Measurements from ENCODE around the gene PARVB. TPM values are rescaled to one million over a fixed set of nuclear protein-coding genes. Genes with fewer than 3 reads are reported as not detected.

PARVB gene
- total RNA-seq, 5 donors from 2014 or later (not counting 1 experiment from before 2014, with no cell fraction given) = 5.9 to 13.8 (median 8.2) TPM

DNA sequence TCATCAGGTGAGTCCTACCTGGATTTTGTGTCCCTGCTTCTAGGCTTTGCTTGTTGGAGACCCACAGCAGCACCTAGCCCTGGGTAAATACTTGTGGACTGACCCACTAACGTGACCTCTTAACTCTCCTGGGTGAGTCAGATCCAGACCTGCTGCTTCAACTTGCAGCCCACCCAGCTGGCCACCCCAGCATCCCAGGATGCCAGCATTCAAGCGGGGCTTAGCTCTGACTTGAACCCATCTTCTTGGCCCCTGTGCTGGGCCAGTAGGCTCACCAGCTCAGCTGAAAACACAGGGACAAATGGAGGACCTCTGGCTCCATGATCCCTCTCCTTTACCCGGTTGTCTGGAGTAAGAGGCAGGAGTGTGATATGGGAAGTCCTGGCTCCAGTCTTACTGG, 190.1 kb downstream of the PARVB start:
- H3K27ac ChIP-seq (ENCODE audit: low read length) = no peak overlapping the region
- ChIA-PET POLR2A (no interaction called here), CTCF (no interaction called here)
- peaks cover 14% of the 10 kb centered on the region for H3K36me3 Mint-ChIP-seq
- no peak overlapping the region for H3K27ac Mint-ChIP-seq
- H3K27me3 Mint-ChIP-seq = no peaks in the 10 kb centered on the region
- WGBS (ENCODE audit: insufficient coverage) = 92% methylated on average over 3 of the region's 3 CpGs
- no peak overlapping the region for H3K4me3 Mint-ChIP-seq
- peaks cover 0 to under 1% of the 10 kb centered on the region in 2 experiments for H3K27me3 ChIP-seq (replicated peaks in 1 of 2; ENCODE audit: control insufficient read depth in 2 of 2, extremely low read depth in 1 of 2, insufficient read depth in 2 of 2, low read length in 1 of 2)
- ATAC-seq (replicated peaks in 1 of 4) (no peak), DNase-seq (no peak)
- H3K9me3 Mint-ChIP-seq = peaks cover 0 to 11% (median 9%) of the 10 kb centered on the region in 3 donors
- H3K4me1 Mint-ChIP-seq = peaks cover 0 to 3% (median 0%) of the 10 kb centered on the region in 3 donors
- H3K4me1 ChIP-seq (ENCODE audit: control insufficient read depth in 1 of 2, extremely low read depth in 1 of 2, insufficient read depth in 2 of 2, low read length in 2 of 2) = no peaks in the 10 kb centered on the region
- H3K9me3 ChIP-seq = no peaks in the 10 kb centered on the region
- no peaks in the 10 kb centered on the region for H3K36me3 ChIP-seq (ENCODE audit: control insufficient read depth in 2 of 2, extremely low read depth in 1 of 2, insufficient read depth in 1 of 2, low read length in 1 of 2)
- H3K4me3 ChIP-seq (ENCODE audit: control insufficient read depth in 1 of 2, extremely low read depth in 1 of 2, low read length in 1 of 2) = no peak overlapping the region

GRCh38 chr22:44214764-44215163, 190.7 kb downstream of the PARVB start:
- H3K27ac ChIP-seq (ENCODE audit: low read length) = no peak overlapping the region

GRCh38 chr22:44215287-44215686, 191.2 kb downstream of the PARVB start:
- ATAC-seq (replicated peaks in 1 of 4) (no peak), DNase-seq (no peak)
- H3K27me3 ChIP-seq (replicated peaks in 1 of 2; ENCODE audit: control insufficient read depth in 2 of 2, extremely low read depth in 1 of 2, insufficient read depth in 2 of 2, low read length in 1 of 2) = peaks cover 0 to 5% of the 10 kb centered on the region in 2 experiments
- H3K36me3 ChIP-seq (ENCODE audit: control insufficient read depth in 2 of 2, extremely low read depth in 1 of 2, insufficient read depth in 1 of 2, low read length in 1 of 2) = no peaks in the 10 kb centered on the region
- Mint-ChIP-seq H3K27me3 (no peaks in the 10 kb centered on the region), H3K4me1 (no peaks in the 10 kb centered on the region), H3K4me3 (no peak overlapping the region), H3K9me3 (no peaks in the 10 kb centered on the region), H3K27ac (no peak overlapping the region), H3K36me3 (peaks cover 5% of the 10 kb centered on the region)
- ChIA-PET CTCF (no interaction called here), POLR2A (no interaction called here)
- H3K4me3 ChIP-seq (ENCODE audit: control insufficient read depth in 1 of 2, extremely low read depth in 1 of 2, low read length in 1 of 2) = no peak overlapping the region
- H3K4me1 ChIP-seq (ENCODE audit: control insufficient read depth in 1 of 2, extremely low read depth in 1 of 2, insufficient read depth in 2 of 2, low read length in 2 of 2) = no peaks in the 10 kb centered on the region
- H3K27ac ChIP-seq (ENCODE audit: low read length) = no peak overlapping the region
- WGBS (ENCODE audit: insufficient coverage) = 66% methylated on average over 3 of the region's 4 CpGs
- H3K9me3 ChIP-seq = no peaks in the 10 kb centered on the region

More at GRCh38 chr22:44214764-44215163, 190.7 kb downstream of the PARVB start:
- no peaks in the 10 kb centered on the region for H3K27me3 Mint-ChIP-seq
- H3K27me3 ChIP-seq (replicated peaks in 1 of 2; ENCODE audit: control insufficient read depth in 2 of 2, extremely low read depth in 1 of 2, insufficient read depth in 2 of 2, low read length in 1 of 2) = peaks cover 0 to 5% of the 10 kb centered on the region in 2 experiments
- DNase-seq (no peak), ATAC-seq (replicated peaks in 1 of 4) (no peak)
- H3K4me1 Mint-ChIP-seq = no peaks in the 10 kb centered on the region
- H3K4me1 ChIP-seq (ENCODE audit: control insufficient read depth in 1 of 2, extremely low read depth in 1 of 2, insufficient read depth in 2 of 2, low read length in 2 of 2) = no peaks in the 10 kb centered on the region
- peaks cover 10% of the 10 kb centered on the region for H3K36me3 Mint-ChIP-seq
- H3K9me3 Mint-ChIP-seq = peaks cover 0 to 5% (median 5%) of the 10 kb centered on the region in 3 donors
- WGBS (ENCODE audit: insufficient coverage) = 96% methylated on average over 4 of the region's 6 CpGs
- POLR2A ChIA-PET = no interaction called here
- H3K9me3 ChIP-seq = no peaks in the 10 kb centered on the region
- no peak overlapping the region for H3K27ac Mint-ChIP-seq
- no peak overlapping the region for H3K4me3 ChIP-seq (ENCODE audit: control insufficient read depth in 1 of 2, extremely low read depth in 1 of 2, low read length in 1 of 2)
- CTCF ChIA-PET = no interaction called here
- no peaks in the 10 kb centered on the region for H3K36me3 ChIP-seq (ENCODE audit: control insufficient read depth in 2 of 2, extremely low read depth in 1 of 2, insufficient read depth in 1 of 2, low read length in 1 of 2)
- no peak overlapping the region for H3K4me3 Mint-ChIP-seq

GRCh38 chr22:44217346-44217745, 193.2 kb downstream of the PARVB start:
- 97% methylated on average over 7 of the region's 7 CpGs for WGBS (ENCODE audit: insufficient coverage)
- ATAC-seq (replicated peaks in 1 of 4) = no peak
- Mint-ChIP-seq H3K4me3 (no peak overlapping the region), H3K27me3 (peaks cover 0 to 1% of the 10 kb centered on the region in 2 donors), H3K36me3 (no peaks in the 10 kb centered on the region), H3K9me3 (no peaks in the 10 kb centered on the region), H3K27ac (no peak overlapping the region), H3K4me1 (no peaks in the 10 kb centered on the region)
- Histone ChIP-seq H3K36me3 (ENCODE audit: control insufficient read depth in 2 of 2, extremely low read depth in 1 of 2, insufficient read depth in 1 of 2, low read length in 1 of 2) (no peaks in the 10 kb centered on the region), H3K9me3 (no peaks in the 10 kb centered on the region), H3K27me3 (replicated peaks in 1 of 2; ENCODE audit: control insufficient read depth in 2 of 2, extremely low read depth in 1 of 2, insufficient read depth in 2 of 2, low read length in 1 of 2) (peaks cover 0 to 5% of the 10 kb centered on the region in 2 experiments), H3K4me3 (ENCODE audit: control insufficient read depth in 1 of 2, extremely low read depth in 1 of 2, low read length in 1 of 2) (no peak overlapping the region), H3K4me1 (ENCODE audit: control insufficient read depth in 1 of 2, extremely low read depth in 1 of 2, insufficient read depth in 2 of 2, low read length in 2 of 2) (no peaks in the 10 kb centered on the region), H3K27ac (ENCODE audit: low read length) (no peak overlapping the region)
- ChIA-PET POLR2A (no interaction called here), CTCF (interaction anchor here in 1 of 2 donors (0.7 kb wide), 1 partner anchor 469 kb away, joined by 4 read pairs; no protein-coding TSS in a partner anchor)
- DNase-seq = no peak

DNA sequence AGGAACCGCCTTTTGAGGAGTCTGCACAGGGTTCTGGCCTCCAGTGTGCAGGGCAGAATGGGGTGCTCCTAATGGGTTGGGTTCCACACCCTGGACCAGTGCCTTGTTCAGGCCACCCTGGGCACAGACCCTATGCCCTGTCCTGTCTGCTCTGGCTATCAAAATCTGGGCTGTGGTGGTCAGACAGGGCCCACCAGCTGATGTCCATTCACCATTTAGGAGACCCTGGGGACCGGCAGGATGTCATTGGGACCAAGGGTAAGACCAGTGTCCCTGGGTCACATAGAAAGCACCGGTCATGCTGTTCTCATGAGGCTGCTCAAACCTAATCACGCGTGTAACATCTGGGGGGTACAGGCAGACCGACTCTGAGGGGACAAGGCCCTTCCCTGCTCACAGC, 194.0 kb downstream of the PARVB start:
- peaks cover 0 to 5% of the 10 kb centered on the region in 2 donors for H3K27me3 Mint-ChIP-seq
- Histone ChIP-seq H3K27ac (ENCODE audit: low read length) (no peak overlapping the region), H3K4me1 (ENCODE audit: control insufficient read depth in 1 of 2, extremely low read depth in 1 of 2, insufficient read depth in 2 of 2, low read length in 2 of 2) (no peaks in the 10 kb centered on the region), H3K27me3 (replicated peaks in 1 of 2; ENCODE audit: control insufficient read depth in 2 of 2, extremely low read depth in 1 of 2, insufficient read depth in 2 of 2, low read length in 1 of 2) (peaks cover 0 to 5% of the 10 kb centered on the region in 2 experiments), H3K4me3 (ENCODE audit: control insufficient read depth in 1 of 2, extremely low read depth in 1 of 2, low read length in 1 of 2) (no peak overlapping the region), H3K9me3 (no peaks in the 10 kb centered on the region), H3K36me3 (ENCODE audit: control insufficient read depth in 2 of 2, extremely low read depth in 1 of 2, insufficient read depth in 1 of 2, low read length in 1 of 2) (no peaks in the 10 kb centered on the region)
- ATAC-seq (replicated peaks in 1 of 4) (no peak), DNase-seq (no peak)
- no peak overlapping the region for H3K27ac Mint-ChIP-seq
- H3K9me3 Mint-ChIP-seq = no peaks in the 10 kb centered on the region
- ChIA-PET POLR2A (no interaction called here), CTCF (interaction anchor here in 1 of 2 donors (0.7 kb wide), 1 partner anchor 468 kb away, joined by 4 read pairs; no protein-coding TSS in a partner anchor)
- H3K4me1 Mint-ChIP-seq = no peaks in the 10 kb centered on the region
- H3K36me3 Mint-ChIP-seq = no peaks in the 10 kb centered on the region
- 81% methylated on average over 6 of the region's 6 CpGs for WGBS (ENCODE audit: insufficient coverage)
- H3K4me3 Mint-ChIP-seq = no peak overlapping the region

DNA sequence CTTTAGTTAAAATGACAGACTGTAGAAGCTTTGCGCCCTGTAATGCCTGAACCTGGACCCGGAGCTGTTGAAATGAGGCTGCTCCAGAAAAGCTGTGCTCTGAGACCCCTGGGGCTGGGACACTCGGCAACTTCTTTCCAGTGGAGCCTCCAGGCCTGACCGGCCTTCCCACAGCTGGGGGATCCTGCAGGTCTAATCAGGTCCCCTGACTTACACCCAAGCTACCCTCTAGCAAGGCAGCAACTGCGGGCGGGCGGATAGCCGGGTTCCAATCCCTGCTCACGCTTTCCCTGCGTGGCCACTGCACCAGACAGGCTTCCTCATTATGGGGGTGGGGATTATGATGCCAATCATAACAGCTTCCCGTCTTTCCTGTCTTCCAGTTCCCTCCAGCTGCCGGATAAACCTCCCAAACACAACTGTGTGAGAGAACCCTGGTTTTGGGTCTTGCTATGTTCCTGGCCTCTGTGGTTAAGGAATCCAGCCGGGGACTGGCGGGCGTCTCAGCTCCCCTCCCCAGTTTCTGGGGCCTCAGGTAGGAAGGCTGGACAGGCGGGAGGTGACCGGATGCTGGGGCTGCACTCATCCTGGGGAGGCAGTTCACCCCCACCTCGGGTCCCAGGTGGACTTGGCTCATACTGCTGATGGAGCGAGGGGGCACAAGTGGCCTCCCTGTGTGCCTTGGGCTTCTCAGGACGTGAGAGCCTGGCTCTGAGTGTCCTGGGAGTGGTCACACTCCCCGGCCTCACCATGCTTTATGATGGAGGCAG, 195.2 kb downstream of the PARVB start:
- WGBS (ENCODE audit: insufficient coverage) = 80% methylated on average over 13 of the region's 21 CpGs
- Mint-ChIP-seq H3K4me1 (no peaks in the 10 kb centered on the region), H3K36me3 (no peaks in the 10 kb centered on the region), H3K27ac (no peak overlapping the region), H3K9me3 (no peaks in the 10 kb centered on the region), H3K27me3 (peaks cover 3 to 5% of the 10 kb centered on the region in 2 donors), H3K4me3 (no peak overlapping the region)
- ChIA-PET POLR2A (no interaction called here), CTCF (no interaction called here)
- Histone ChIP-seq H3K4me3 (ENCODE audit: control insufficient read depth in 1 of 2, extremely low read depth in 1 of 2, low read length in 1 of 2) (no peak overlapping the region), H3K27me3 (replicated peaks in 1 of 2; ENCODE audit: control insufficient read depth in 2 of 2, extremely low read depth in 1 of 2, insufficient read depth in 2 of 2, low read length in 1 of 2) (peaks cover 0 to 5% of the 10 kb centered on the region in 2 experiments), H3K4me1 (ENCODE audit: control insufficient read depth in 1 of 2, extremely low read depth in 1 of 2, insufficient read depth in 2 of 2, low read length in 2 of 2) (no peaks in the 10 kb centered on the region), H3K27ac (ENCODE audit: low read length) (no peak overlapping the region), H3K36me3 (ENCODE audit: control insufficient read depth in 2 of 2, extremely low read depth in 1 of 2, insufficient read depth in 1 of 2, low read length in 1 of 2) (no peaks in the 10 kb centered on the region), H3K9me3 (no peaks in the 10 kb centered on the region)
- no peak for ATAC-seq (replicated peaks in 1 of 4)
- DNase-seq = no peak

All from T-cell (primary cell).